Testis (tissue), 2 donors: ENCODE results near the gene ZNF43.
"Not testable (repeated sequence)": the region's sequence is repeated elsewhere in the genome, so short reads cannot be mapped to it uniquely, and the experiment has no call there.

ENCODE experiments used
- POLR2A ChIP-seq: fragments of 450-650 bp; IDR thresholded peaks from one replicate; pipeline ENCODE4 v1.6.1; 2017; ENCODE audit warnings: antibody characterized with exemption, mild to moderate bottlenecking, moderate library complexity
- TF ChIP-seq, protein P1 (sequence below), 3 experiments: fragments of 450-650 bp in 2 of 3; fragments of 200-600 bp in 1 of 3; sonication (generic) in 1 of 3; IDR thresholded peaks; one replicate each; pipeline ENCODE4 v1.5.1; 2016 to 2019; ENCODE audit warnings: antibody characterized with exemption in 3 of 3, mild to moderate bottlenecking in 2 of 3, moderate library complexity in 1 of 3

- TF ChIP-seq, protein P1, sequence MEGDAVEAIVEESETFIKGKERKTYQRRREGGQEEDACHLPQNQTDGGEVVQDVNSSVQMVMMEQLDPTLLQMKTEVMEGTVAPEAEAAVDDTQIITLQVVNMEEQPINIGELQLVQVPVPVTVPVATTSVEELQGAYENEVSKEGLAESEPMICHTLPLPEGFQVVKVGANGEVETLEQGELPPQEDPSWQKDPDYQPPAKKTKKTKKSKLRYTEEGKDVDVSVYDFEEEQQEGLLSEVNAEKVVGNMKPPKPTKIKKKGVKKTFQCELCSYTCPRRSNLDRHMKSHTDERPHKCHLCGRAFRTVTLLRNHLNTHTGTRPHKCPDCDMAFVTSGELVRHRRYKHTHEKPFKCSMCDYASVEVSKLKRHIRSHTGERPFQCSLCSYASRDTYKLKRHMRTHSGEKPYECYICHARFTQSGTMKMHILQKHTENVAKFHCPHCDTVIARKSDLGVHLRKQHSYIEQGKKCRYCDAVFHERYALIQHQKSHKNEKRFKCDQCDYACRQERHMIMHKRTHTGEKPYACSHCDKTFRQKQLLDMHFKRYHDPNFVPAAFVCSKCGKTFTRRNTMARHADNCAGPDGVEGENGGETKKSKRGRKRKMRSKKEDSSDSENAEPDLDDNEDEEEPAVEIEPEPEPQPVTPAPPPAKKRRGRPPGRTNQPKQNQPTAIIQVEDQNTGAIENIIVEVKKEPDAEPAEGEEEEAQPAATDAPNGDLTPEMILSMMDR (IDR thresholded peaks at IDR 0.05), result not testable (repeated sequence)
- TF ChIP-seq POLR2A, result not testable (repeated sequence)
Observed at GRCh38 chr19:21775792-21776191, 60.2 kb downstream of the ZNF43 start.
